Transverse colon (tissue), 3 donors: ENCODE results near the gene PMVK.

ENCODE experiments used
- CTCF ChIP-seq, 5 experiments: fragments of 200-600 bp in 3 of 5; fragments of 450-650 bp in 2 of 5; sonication (generic) in 3 of 5; IDR thresholded peaks; 1 replicate in 2 of 5; 2 replicates in 3 of 5; pipeline ENCODE4 v1.5.1; 2016 to 2017; ENCODE audit warnings: antibody characterized with exemption in 5 of 5, inconsistent platforms in 3 of 5, mild to moderate bottlenecking in 2 of 5, moderate library complexity in 1 of 5
- EP300 ChIP-seq: sonication (generic); formaldehyde crosslinking; IDR thresholded peaks from one replicate; pipeline ENCODE4 v1.6.1; 2017; ENCODE audit warnings: antibody characterized with exemption, low read depth
- POLR2A ChIP-seq: fragments of 450-650 bp; IDR thresholded peaks from one replicate; pipeline ENCODE4 v1.6.1; 2016; ENCODE audit warnings: antibody characterized with exemption, mild to moderate bottlenecking, moderate library complexity

- no peak for TF ChIP-seq CTCF (IDR thresholded peaks at IDR 0.05)
- no peak for TF ChIP-seq POLR2A
- TF ChIP-seq EP300, result no peak
Measured at GRCh38 chr1:154962156-154962749, 25.7 kb upstream of the PMVK start.
